IPS DF 4.7 (cell line): ENCODE results near the gene LBX2.
A peak's percentile ranks its signal among the peaks of the same experiment; 100 is the strongest.

Experiments
- DNase-seq: peaks from one replicate; pipeline ENCODE4 v3.0.0-alpha.2; 2013; ENCODE audit warnings: low spot score; ENCODE audit errors: extremely low read depth

The LBX2 gene, protein sequence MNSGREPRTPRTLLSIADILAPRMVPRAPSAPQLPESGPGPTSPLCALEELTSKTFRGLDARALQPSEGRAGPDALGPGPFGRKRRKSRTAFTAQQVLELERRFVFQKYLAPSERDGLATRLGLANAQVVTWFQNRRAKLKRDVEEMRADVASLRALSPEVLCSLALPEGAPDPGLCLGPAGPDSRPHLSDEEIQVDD

DNA sequence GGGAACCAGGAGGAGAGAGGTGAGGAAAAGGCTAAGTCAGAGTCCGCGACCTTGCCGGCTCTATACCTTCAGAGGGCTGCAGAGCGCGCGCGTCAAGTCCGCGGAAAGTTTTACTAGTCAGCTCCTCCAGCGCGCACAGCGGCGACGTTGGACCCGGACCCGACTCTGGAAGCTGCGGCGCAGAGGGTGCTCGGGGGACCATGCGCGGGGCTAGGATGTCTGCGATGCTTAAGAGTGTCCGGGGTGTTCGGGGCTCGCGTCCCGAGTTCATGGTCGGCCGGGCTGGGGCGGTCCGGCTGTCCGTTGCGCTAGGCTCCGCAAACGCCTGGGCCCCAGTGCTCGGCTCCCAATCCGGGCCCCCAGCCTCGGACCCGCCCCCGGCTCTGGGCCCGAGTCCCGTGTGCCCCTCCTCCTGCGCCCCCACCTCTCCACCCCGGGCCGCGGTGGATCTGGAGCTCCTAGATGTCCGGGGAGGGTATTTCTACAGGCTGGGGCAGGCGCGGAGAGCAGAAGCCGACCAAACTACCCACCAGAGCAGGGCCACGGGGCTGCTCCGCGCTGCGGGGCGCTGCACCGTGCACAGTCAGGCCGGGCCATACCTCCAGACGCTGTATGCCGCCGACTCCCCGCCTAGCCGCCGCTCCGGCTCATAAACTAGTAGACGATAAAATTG, at the start of gene LBX2:
LBX2 (minus strand) TSS at position 337 of the 673 bp plus-strand sequence; CDS start at position 271, 66 bp downstream.
- no peak for DNase-seq

DNA sequence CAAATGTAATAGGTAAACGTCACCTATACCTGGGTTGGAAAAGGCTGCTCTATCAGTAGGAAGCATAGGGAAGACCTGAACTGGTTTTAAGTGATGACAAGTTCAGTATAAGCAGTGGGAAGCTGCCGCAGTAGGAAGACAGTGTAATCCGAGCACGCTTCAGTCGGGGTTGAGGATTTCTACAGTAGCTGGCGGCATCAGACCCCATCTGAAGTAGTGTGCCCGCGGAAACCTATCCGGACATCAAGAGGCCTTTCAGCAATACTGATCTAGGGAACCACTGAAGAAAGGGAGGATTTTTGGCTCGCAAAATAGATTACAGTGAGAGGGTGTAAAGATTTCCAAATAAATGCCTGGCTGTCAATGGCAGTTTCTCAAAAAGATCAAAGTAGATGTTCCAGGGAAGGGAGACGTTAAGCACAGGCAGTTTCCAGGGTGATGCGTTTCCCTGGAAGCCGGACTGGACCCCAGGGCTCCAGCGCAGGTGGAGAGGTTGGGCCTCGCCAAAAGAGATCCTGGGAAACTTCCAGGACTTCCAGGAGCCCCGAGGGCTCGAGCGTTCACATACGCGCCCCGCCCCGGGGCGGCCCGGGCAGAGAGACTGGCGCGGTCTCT, 49.0 kb upstream of the LBX2 start:
- no peak for DNase-seq

DNA sequence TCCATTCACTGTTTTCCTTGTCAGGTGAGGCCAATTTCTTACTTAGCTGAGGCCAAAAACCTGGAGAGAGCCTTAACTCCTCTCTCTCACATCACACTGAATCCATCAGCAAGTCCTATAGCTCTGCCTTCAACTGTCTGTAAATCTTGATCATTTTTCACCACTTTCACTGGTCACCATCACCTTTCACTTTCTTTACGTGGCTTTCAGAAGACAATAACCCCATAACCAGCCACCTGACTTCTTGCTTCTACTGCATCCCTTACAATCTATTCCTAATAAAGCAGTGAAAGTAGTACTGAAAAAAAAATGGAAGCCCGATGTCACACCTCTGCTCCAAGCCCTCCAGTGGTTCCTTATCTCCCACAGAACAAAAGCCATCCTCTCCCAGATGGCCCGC, 46.6 kb upstream of the LBX2 start:
- DNase-seq: no peak

DNA sequence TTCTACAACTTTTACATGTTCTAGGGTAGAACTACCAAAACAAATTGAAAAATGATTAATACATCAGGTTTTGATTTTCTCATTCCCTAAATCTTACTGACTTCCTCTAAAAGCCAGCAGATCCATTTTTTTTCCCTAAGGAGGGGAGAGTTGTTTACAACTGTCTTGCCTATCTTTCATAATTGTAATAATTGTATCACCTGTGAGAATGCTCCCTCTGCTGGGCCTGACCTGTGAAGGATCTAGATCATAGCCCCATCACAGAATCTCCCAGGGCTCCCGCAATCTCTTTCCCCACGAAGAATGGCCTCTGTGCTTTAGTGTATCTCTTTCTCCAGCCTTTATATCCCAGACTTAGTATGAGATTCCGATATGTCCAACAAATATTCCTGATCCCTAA, 45.2 kb upstream of the LBX2 start:
- no peak for DNase-seq

DNA sequence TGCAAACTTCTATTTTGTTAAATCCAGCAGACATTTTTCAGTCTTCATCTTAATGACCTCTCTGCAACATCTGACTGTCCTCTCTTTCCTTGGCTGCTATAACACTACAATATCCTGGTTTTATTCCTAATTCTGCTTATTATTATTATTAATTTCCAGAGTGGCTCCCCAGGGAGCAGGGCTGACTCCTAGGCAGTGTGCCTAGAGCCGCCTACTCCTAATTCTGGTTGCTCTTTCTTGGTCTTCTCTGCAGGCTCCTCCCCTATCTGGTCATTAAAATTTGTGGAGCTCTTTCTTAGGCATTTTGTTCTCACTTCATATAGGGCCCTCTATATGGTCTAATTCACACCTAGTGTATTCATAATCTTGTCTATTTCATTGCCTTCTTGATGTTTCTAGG, 43.6 kb upstream of the LBX2 start:
- DNase-seq: no peak

DNA sequence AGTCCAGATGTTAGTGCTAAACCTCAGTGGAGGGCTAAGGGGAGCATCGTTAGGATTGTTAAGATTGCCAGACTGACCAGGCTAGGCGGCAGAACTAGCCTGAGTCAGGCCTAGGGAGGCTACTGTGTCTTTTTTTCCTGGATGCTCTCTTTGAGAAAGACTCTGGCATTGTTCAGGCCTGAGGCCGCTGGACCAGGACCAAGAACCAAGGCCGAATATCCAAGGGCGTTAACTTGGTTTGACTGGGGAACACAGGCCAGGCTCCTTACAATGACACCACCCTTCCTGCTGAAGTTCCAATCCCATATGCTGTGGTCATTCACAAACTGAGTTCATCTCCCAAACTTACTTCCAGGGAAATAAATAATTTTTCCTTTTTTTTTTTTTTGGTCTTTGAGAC, 40.9 kb upstream of the LBX2 start:
- DNase-seq: no peak

DNA sequence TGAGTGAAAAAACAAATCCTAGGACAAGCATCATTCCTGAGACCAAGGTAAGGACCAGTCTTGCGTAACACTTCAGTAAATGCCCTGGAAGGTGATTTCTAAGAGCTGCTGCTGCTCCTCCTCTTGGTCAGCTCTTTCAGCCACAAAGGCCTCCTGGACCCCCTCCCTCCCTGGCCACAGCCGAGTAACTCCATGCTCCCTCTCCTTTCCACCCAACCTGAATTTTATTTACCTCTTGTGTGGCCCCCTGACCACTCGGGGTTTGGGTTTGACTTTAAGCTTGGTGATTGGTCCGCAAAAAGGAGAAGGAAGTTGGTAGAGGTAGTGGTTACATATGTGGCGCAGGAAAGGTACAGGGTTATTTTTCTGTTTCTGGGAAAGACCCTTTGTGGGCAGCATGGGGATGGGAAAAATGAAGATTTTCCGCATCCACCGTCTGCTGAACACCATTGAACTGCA, 39.5 kb upstream of the LBX2 start:
- DNase-seq: no peak

DNA sequence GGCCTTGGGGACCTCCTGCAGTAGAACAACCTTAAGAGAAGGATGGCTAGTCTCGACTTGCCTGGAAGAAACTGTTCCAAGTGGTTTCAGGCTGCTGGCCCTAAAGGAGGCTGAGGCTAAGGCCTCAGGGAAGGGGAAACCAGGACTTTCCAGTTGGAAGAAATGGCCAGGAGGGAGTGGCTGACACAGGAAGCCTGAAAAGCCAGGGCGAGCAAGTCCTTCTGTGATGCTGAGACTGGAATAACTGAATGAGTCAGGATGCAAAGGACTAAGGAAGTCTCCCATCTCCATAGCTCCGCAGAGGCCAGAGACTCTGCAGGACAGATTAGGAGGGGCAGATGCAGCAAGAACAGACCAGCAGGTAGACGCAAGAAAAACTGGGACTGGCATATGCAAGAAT, 37.7 kb upstream of the LBX2 start:
- no peak for DNase-seq

DNA sequence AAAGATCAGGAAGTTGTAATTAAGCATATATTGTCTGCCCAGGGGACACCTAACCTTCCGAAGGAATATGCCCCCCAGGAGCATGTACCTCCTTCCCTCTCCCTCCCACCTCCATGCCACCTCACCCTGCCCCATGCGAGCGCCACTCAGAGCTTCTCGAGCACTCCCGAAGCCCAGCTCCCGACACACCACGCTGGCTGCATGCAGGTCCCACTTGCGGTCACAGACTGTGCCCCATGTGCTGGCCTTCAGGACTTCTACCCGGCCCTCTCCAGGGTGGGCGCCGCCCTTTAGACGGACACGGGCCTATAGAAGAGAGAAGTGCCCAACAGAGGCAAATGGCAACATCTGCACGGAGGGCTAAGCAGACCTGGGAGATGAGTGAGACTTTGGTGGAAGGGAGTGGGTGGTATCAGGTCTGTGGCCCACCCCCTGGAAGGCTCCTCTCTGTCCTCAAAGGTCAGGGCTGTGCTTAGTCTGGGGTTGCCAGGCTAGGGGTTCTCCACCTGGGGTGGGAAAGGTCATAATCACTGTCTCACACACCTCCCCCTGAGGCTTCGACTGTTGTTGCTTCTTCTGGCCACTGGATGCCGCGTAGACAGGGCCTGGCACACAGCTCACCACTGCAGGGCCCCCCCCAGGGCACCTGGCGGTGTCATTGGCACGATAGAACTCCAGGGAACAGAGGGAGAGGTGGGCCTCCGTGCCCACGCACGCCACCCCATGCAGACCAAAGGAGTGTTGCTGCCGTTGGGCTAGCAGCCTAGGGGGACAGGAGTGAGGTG, 37.0 kb upstream of the LBX2 start:
- no peak for DNase-seq

DNA sequence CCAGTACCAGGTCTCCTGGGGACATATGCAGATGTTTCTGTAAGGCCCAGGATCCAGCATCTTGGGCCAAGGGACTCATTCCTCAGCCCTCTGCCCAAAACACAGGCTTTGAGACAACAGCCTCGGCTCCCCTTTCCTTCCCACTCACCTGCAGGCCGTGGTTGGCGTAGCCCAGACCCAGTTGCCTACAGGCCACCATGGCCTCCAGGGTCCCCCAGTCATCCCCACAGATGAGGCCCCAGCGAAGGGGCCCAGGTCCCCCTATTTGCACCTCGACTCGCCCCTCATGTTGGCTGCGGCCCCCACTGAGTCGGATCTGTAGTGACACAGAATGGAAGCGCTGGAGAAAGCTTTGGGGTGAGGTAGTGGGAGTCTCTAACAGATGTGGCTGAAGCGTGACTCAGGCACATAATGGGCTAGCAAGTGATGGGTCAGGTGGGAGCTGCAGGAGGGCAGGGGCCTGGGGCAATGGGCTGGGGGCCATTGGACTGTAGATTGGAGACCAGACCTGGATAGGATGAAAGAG, 36.1 kb upstream of the LBX2 start:
- no peak for DNase-seq

DNA sequence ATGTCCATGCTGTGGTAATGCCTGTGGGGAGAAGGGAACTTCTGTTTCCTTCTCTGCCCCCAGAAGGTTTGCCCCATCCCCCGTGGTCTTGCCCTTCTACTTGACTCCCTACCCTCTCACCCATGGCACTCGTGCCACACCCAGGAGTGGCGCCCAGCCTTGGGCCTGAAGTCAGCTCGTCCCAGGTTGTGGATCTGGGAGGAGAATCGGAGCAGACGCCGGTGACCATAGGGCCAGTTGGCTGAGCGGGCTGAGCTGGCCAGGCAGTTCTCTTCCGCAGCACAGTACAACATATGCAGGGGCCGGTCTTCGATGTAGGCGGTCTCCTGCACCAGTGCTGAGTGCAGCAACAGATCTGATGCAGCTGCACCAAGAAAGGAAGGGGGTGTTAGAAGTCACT, 35.0 kb upstream of the LBX2 start:
- DNase-seq: no peak

DNA sequence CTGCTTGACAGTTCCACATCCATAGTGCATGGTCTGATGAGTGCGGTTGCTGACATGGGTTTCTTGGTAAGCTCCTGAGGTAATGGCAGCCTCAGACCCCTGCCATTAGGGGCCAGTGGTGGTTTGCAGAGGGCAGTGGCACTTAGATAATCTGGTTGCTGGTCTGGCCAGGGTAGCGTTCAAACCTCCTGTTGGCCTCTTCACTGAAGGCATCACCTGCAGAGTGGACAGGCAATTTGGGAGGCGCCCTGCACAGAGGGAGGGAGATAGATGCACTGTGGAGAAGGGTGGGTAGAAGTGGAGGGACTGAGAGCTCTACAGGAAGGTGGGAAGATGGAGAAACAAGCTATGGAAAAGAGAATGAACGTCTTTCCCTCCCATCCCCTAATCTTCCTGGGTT, 34.1 kb upstream of the LBX2 start:
- DNase-seq: no peak

DNA sequence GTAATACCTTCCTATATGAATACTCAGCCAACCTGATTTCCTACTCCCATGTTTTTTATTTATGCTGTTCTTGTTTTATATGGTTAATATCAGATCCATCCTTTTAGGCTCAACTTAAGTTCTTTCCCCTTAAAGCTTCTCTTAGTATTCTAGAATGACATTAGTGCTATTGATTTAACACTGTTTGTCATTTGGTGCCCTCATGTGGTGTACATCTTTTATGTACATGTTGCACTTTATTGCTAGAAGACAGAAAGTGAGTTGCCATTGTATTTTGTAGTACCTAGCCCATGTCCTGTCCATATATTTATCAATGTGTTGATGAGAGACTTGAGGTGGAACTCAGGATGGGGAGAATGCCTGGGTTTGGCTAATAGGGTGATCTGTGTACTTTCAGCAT, 32.8 kb upstream of the LBX2 start:
- DNase-seq: no peak

DNA sequence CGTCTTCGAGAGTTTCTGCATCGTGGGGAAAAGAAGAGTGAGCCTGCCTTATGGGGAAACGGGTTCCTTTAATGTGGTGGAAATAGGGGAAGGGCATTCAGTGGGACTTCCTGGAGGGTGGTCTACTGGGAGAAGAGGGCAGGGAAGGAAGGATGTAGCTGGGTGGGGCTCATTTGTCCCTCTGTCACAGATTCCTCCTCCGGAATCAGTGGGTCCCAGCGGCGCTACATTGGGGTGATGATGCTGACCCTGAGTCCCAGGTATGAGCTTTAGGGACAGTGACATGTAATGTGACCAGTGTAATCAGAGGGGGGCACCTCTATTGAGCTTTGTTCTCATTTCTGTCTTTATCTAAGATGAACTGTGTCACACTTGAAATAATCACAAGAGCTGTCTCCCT, 32.3 kb upstream of the LBX2 start:
- DNase-seq: no peak

DNA sequence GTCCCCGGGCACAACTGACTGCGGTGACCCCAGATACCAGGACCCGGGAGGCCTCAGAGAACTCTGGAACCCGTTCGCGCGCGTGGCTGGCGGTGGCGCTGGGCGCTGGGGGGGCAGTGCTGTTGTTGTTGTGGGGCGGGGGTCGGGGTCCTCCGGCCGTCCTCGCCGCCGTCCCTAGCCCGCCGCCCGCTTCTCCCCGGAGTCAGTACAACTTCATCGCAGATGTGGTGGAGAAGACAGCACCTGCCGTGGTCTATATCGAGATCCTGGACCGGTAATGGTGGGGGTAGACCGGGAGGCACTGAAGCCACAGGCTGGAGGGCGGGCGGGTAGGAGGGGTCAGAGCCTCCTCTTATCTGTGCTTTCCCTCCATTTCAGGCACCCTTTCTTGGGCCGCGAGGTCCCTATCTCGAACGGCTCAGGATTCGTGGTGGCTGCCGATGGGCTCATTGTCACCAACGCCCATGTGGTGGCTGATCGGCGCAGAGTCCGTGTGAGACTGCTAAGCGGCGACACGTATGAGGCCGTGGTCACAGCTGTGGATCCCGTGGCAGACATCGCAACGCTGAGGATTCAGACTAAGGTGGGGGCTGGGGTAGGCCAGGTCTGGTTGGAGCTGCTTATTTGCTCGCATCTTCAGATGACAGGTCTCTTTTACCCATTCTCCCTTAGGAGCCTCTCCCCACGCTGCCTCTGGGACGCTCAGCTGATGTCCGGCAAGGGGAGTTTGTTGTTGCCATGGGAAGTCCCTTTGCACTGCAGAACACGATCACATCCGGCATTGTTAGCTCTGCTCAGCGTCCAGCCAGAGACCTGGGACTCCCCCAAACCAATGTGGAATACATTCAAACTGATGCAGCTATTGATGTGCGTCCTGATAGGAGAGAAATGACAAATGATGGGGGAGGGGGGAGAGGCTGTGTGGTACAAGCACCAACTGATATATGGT, 31.1 kb upstream of the LBX2 start:
- no peak for DNase-seq

DNA sequence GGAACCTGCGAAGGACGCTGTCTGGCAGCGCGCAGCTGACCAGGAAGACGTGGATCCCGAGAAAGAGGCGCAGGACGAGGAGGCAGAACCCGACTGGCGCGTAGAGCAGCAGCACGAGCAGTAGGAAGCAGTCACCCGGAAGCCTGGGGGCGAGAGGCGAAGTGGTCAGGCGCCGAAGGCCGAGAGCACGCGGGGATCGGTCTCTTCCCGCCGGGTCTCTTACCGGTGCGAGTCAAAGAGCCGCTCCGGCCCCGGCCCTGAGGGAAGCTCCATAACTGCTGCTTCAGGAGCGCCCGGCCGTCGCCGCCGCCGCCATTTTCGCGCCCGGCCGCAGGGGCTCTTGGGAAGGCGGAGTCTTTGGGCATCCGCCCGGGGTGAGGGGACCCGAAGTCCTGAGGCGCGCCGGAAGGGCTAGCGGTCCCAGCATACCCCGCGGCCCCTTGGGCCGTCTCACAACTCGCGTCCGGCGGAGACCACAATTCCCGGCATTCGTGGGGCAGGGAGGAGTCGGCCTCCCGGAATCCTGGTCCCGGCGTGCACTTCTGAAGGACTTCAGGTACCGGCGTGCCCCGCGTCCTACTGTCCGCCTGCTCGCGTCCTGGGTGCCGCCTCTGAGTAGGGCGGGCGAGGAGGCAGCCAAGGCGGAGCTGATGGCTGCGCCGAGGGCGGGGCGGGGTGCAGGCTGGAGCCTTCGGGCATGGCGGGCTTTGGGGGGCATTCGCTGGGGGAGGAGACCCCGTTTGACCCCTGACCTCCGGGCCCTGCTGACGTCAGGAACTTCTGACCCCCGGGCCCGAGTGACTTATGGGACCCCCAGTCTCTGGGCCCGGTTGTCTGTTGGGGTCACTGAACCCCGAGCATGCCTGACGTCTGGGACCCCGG, 30.2 kb upstream of the LBX2 start, which contains the start of the genes AUP1 and HTRA2:
AUP1 (minus strand) TSS at position 350 of the 882 bp plus-strand sequence; CDS start at position 273, 77 bp downstream.
HTRA2 (plus strand) TSS at position 577 of the 882 bp plus-strand sequence; CDS start at position 651, 74 bp downstream.
- peak; percentile 91 for DNase-seq

DNA sequence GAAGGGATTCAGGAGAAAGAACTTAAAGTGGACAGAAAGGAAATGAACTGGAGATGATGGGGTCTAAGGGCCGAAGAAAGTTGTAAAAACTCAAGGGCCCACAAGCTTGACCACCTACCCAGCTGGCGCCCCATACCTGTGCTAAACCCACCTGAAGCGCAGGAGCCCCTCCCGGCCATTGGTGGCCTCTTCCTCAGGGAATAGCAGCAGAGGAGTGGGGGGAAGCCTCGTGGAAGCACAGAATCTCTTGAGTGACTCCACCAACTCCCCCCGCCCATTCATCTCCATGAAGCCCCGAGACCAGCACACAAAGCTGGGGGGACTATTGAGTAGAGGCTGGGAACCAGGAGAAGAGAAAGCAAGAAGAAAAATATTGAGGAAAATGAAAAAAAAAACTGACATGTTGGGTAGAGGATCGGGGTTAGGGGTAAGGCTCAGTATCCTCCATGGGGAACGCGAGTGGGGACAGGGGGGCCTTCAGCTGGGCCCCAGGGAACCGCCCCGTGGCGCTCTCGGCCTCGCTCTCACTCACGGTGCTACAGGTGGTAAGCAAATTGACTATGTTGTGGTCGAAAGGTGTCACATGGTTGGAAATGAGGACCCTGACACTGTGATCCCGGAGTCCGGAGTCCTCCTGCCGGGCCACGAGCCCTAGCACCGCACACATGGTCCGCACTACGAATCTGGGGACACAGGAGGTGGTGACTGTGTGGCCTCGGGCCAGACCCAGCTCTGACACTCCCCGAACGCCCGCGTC, 29.4 kb upstream of the LBX2 start:
- DNase-seq: no peak

DNA sequence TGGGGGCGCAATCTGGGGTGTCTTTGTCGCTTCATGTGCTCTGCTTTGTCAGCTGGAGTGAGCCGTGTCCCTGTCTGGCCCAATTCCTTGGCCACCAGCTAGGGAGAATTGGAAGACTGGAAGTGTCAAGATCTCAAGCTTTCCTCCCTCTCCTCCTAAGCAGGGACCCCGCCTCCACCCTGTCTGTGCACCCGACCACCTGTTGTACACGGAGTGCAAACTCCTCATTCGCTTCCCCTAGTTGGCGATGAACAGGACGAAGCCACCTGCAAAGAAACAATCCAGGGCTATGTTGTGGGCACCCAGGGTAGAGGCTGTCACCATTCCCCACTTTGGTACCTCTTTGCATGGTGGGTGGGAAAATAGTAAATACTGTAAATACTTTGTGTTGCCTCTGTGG, 28.3 kb upstream of the LBX2 start:
- no peak for DNase-seq
